TTC549 (cell line): ENCODE data around the gene ADGRF5.

Experiments
- FAIRE-seq: peaks from 2 replicates; lab custom pipeline; 2012; peaks lifted over from hg19 to GRCh38; lab: Jason Lieb, UNC

The ADGRF5 gene

DNA sequence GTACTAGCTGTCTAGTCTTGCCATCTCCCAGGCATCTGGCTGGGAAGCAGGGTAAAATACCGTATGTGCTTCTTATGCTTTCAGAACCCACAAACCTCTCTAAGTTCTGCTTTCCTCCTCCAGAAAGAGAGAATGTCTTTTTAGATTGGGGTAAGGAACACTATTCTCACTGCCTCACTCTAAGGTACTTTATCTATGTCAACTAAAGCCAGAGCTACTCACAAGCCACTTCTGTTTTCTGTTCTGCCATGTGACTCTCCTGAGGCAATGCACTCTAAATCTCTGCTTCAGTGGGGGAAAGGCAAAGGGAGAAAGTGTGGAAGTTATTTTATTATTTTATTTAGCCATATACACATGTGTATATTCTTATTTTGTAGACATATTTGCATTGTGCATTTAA lies 112.9 kb downstream of the ADGRF5 start:
- FAIRE-seq = no peak
